Body of pancreas (tissue), 4 donors: ENCODE data around the gene NKAIN2. TPM values are rescaled to one million over a fixed set of nuclear protein-coding genes. Genes with fewer than 3 reads are reported as not detected.
A peak's percentile ranks its signal among the peaks of the same experiment; 100 is the strongest.
"Not testable (repeated sequence)": the region's sequence is repeated elsewhere in the genome, so short reads cannot be mapped to it uniquely, and the experiment has no call there.

ENCODE experiments used
- ATAC-seq: fragments of 150-250 bp; one replicate; pipeline ENCODE4 v1.9.1; 2016
- DNase-seq, 4 donors: peaks; one replicate each; pipeline ENCODE4 v3.0.0-alpha.2; 2019
- H3K27ac ChIP-seq, 4 donors: fragments of 200-600 bp; sonication (generic); 1 replicate in 3 of 4; 2 replicates in 1 of 4; pipeline versions ENCODE4 v1.5.1 to v1.6.1; 2016 to 2019; ENCODE audit warnings: mild to moderate bottlenecking in 1 of 4, mixed read lengths in 1 of 4, moderate library complexity in 1 of 4
- H3K27me3 ChIP-seq, 2 donors: fragments of 200-600 bp; sonication (generic); one replicate each; pipeline ENCODE4 v1.6.0; 2016; ENCODE audit warnings: mild to moderate bottlenecking in 1 of 2
- H3K36me3 ChIP-seq, 2 donors: fragments of 200-600 bp; sonication (generic); replicated peaks in 1 of 2; 2 replicates each; pipeline ENCODE4 v1.5.1; 2016; ENCODE audit warnings: low read depth in 2 of 2; ENCODE audit not compliant: insufficient read depth in 1 of 2
- H3K4me1 ChIP-seq: fragments of 200-600 bp; sonication (generic); one replicate; pipeline ENCODE4 v1.6.0; 2016
- H3K4me3 ChIP-seq, 2 donors: fragments of 200-600 bp; sonication (generic); 1 replicate in 1 of 2; 2 replicates in 1 of 2; pipeline ENCODE4 v1.5.1; 2016 to 2019
- H3K9me3 ChIP-seq, 3 donors: fragments of 200-600 bp; sonication (generic); 1 replicate in 2 of 3; 2 replicates in 1 of 3; pipeline ENCODE4 v1.5.1; 2016
- CTCF ChIP-seq, 7 experiments: fragments of 450-650 bp in 4 of 7; fragments of 200-600 bp in 3 of 7; sonication (generic) in 3 of 7; IDR thresholded peaks; one replicate each; pipeline ENCODE4 v1.5.1; 2016 to 2019; ENCODE audit warnings: antibody characterized with exemption in 7 of 7
- POLR2A ChIP-seq, 3 donors: fragments of 450-650 bp; IDR thresholded peaks; one replicate each; pipeline ENCODE4 v1.6.1; 2016; ENCODE audit warnings: antibody characterized with exemption in 3 of 3, mild to moderate bottlenecking in 2 of 3
- WGBS, 2 donors: methylation state at CpG; one replicate each; pipeline ENCODE4 v1.1.5; 2017; 5-methylcytosine and 5-hydroxymethylcytosine counted together
- intact Hi-C: fragments of 100-400 bp; cut with DNase I; formaldehyde crosslinking; loops from one replicate; pipeline ENCODE4 v1.15.1; 2023
- total RNA-seq, 2 donors: library from RNA; depleted of rRNA; stranded (reverse); fragments of >200 nt; gene quantifications; one replicate each; pipeline ENCODE4 v1.1.0, GENCODE V29; 2016

The NKAIN2 gene
- total RNA-seq, 2 donors from 2014 or later: not detected

GRCh38 chr6:123966618-123967017 lies 163.0 kb downstream of the NKAIN2 start:
- no peaks in the 10 kb centered on the region for H3K36me3 ChIP-seq
- H3K9me3 ChIP-seq: no peaks in the 10 kb centered on the region
- TF ChIP-seq CTCF (IDR thresholded peaks at IDR 0.05): no peak
- no peak for TF ChIP-seq POLR2A (IDR thresholded peaks at IDR 0.05)
- H3K27me3 ChIP-seq: no peaks in the 10 kb centered on the region
- no peaks in the 10 kb centered on the region for H3K4me1 ChIP-seq
- DNase-seq: no peak
- 33 to 34% methylated on average over 2 of the region's 2 CpGs for WGBS, 2 donors
- H3K4me3 ChIP-seq: no peak overlapping the region
- H3K27ac ChIP-seq: no peak overlapping the region
- ATAC-seq: no peak
- intact Hi-C loops: no loop called here

DNA sequence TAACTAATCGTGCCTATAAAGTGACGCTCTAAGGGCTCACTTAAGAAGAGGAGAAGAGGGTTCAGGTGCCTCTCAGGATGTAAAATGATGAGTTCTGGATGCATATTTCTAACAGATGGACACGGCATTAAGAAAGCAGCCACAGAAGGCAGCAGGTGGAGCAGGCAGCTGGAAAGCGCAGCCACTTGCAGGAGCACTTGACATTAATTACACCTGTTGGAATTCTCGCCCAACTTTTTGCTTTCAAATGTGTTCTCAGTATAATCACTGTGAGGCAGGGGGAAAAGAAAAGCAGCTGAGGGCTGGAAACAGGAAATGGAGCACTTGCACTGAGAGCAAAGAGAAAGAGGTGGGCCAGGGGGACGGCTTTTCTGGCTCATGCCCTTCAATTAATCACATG lies 164.2 kb downstream of the NKAIN2 start:
- WGBS, 2 donors: 16 to 26% methylated on average over 6 of the region's 6 CpGs
- intact Hi-C loops: no loop called here
- DNase-seq: peak in 2 of 4 donors; percentile 7 to 38

GRCh38 chr6:123972600-123973294 lies 169.1 kb downstream of the NKAIN2 start:
- DNase-seq (no peak), ATAC-seq (no peak)
- no peaks in the 10 kb centered on the region for H3K4me1 ChIP-seq
- no peaks in the 10 kb centered on the region for H3K27me3 ChIP-seq
- intact Hi-C loops: no loop called here
- H3K27ac ChIP-seq: no peak overlapping the region
- no peak for TF ChIP-seq POLR2A (IDR thresholded peaks at IDR 0.05)
- TF ChIP-seq CTCF (IDR thresholded peaks at IDR 0.05): no peak
- no peaks in the 10 kb centered on the region for H3K36me3 ChIP-seq
- H3K4me3 ChIP-seq: no peak overlapping the region
- no peaks in the 10 kb centered on the region for H3K9me3 ChIP-seq

More for the DNA sequence above, 164.2 kb downstream of the NKAIN2 start:
- H3K36me3 ChIP-seq: no peaks in the 10 kb centered on the region
- H3K9me3 ChIP-seq: no peaks in the 10 kb centered on the region
- TF ChIP-seq CTCF (IDR thresholded peaks at IDR 0.05) (no peak), POLR2A (IDR thresholded peaks at IDR 0.05) (no peak)
- no peak overlapping the region for H3K27ac ChIP-seq
- ATAC-seq: no peak
- no peaks in the 10 kb centered on the region for H3K27me3 ChIP-seq
- H3K4me3 ChIP-seq: no peak overlapping the region
- H3K4me1 ChIP-seq: no peaks in the 10 kb centered on the region

DNA sequence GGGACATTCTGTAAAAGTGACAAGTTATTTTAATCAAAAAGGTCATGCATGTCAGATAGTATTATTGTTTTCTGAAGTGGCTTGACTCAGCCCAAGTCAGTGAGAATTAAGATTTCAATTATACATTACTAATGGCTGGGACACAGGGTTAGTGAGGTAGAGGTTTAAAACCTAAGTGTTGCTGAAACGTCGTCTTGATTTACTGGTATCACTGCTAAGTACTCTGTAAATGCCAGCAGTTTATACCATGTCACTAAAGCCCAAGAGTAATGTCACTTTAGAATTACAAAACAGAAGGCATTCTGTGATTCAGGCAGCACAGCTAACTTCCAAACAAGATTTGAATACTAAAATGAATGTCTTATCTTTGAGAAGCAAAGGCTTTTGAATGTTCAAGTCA lies 176.6 kb downstream of the NKAIN2 start:
- no peaks in the 10 kb centered on the region for H3K36me3 ChIP-seq
- TF ChIP-seq POLR2A (IDR thresholded peaks at IDR 0.05) (no peak), CTCF (IDR thresholded peaks at IDR 0.05) (no peak)
- no peak overlapping the region for H3K4me3 ChIP-seq
- WGBS, 2 donors: 46 to 64% methylated on average over 2 of the region's 2 CpGs
- no peaks in the 10 kb centered on the region for H3K9me3 ChIP-seq
- intact Hi-C loops: no loop called here
- no peak overlapping the region for H3K27ac ChIP-seq
- H3K27me3 ChIP-seq: no peaks in the 10 kb centered on the region
- no peak for ATAC-seq
- H3K4me1 ChIP-seq: no peaks in the 10 kb centered on the region
- DNase-seq: no peak

- Histone ChIP-seq H3K27me3 (no peaks in the 10 kb centered on the region), H3K27ac (no peak overlapping the region), H3K9me3 (no peaks in the 10 kb centered on the region), H3K36me3 (no peaks in the 10 kb centered on the region), H3K4me1 (no peaks in the 10 kb centered on the region), H3K4me3 (no peak overlapping the region)
- ATAC-seq (no peak), DNase-seq (no peak)
- intact Hi-C loops: no loop called here
- no peak for TF ChIP-seq CTCF (IDR thresholded peaks at IDR 0.05)
- no peak for TF ChIP-seq POLR2A (IDR thresholded peaks at IDR 0.05)
- 80 to 83% methylated on average over 4 of the region's 4 CpGs for WGBS, 2 donors
These were observed 183.3 kb downstream of the NKAIN2 start for GRCh38 chr6:123986938-123987337.

DNA sequence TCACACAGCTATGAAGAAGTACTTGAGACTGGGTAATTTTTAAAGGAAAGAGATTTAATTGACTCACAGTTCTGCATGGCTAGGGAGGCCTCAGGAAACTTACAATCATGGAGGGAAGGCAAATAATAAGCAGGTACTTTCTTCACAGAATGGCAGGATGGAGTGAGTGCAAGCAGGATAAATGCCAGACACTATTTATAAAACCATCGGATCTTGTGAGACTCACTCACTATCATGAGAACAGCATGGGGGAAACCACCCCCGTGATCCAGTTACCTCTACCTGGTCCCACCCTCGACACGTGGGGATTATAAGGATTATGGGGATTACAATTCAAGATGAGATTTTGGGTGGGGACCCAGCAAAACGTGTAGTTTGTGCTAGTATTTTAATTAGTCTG lies 186.3 kb downstream of the NKAIN2 start:
- ATAC-seq: not testable (repeated sequence)

More for the DNA sequence above, 186.3 kb downstream of the NKAIN2 start:
- DNase-seq, H3K27ac ChIP-seq, intact Hi-C loops, H3K4me1 ChIP-seq, H3K9me3 ChIP-seq, H3K36me3 ChIP-seq, H3K27me3 ChIP-seq, H3K4me3 ChIP-seq: not testable (repeated sequence)
- WGBS, 2 donors: 37 to 39% methylated on average over 5 of the region's 5 CpGs
